Endodermal cell (in vitro differentiated cells): ENCODE data around the gene INO80E. TPM values are rescaled to one million over a fixed set of nuclear protein-coding genes. Genes with fewer than 3 reads are reported as not detected.
"Not testable (repeated sequence)": the region's sequence is repeated elsewhere in the genome, so short reads cannot be mapped to it uniquely, and the experiment has no call there.

Source experiments
- DNase-seq: peaks from one replicate; pipeline ENCODE4 v3.0.0-alpha.2; 2017
- H3K27ac ChIP-seq: 2 replicates; pipeline ENCODE4 v1.5.1; 2013; ENCODE audit warnings: mild to moderate bottlenecking, low read depth, low read length, moderate library complexity
- H3K27me3 ChIP-seq: 2 replicates; pipeline ENCODE4 v1.6.1; 2013; ENCODE audit warnings: mild to moderate bottlenecking, low read length, moderate library complexity; ENCODE audit not compliant: insufficient read depth, control insufficient read depth, poor library complexity, severe bottlenecking
- H3K36me3 ChIP-seq: 2 replicates; pipeline ENCODE4 v1.7.0; 2013; ENCODE audit warnings: mild to moderate bottlenecking, low read length, moderate library complexity; ENCODE audit not compliant: control insufficient read depth, insufficient read depth
- H3K4me1 ChIP-seq: one replicate; pipeline ENCODE4 v1.7.0; 2013; ENCODE audit warnings: low read length; ENCODE audit not compliant: control insufficient read depth, insufficient read depth
- H3K4me3 ChIP-seq: 2 replicates; pipeline ENCODE4 v1.5.1; 2013; ENCODE audit warnings: mild to moderate bottlenecking, low read length, moderate library complexity
- H3K9ac ChIP-seq: 2 replicates; pipeline ENCODE4 v1.6.1; 2013; ENCODE audit warnings: mild to moderate bottlenecking, low read length, moderate library complexity; ENCODE audit not compliant: poor library complexity, severe bottlenecking; ENCODE audit errors: extremely low read depth
- H3K9me3 ChIP-seq: 2 replicates; pipeline ENCODE4 v1.6.1; 2013; ENCODE audit warnings: mild to moderate bottlenecking, low read length, moderate library complexity; ENCODE audit not compliant: control insufficient read depth
- H3K27ac Mint-ChIP-seq: 2 replicates; pipeline ENCODE4 v1.8.0; 2020; ENCODE audit warnings: mixed read lengths
- H3K27me3 Mint-ChIP-seq: 2 replicates; pipeline ENCODE4 v1.8.0; 2021; ENCODE audit warnings: mild to moderate bottlenecking, mixed read lengths; ENCODE audit not compliant: insufficient read depth
- H3K36me3 Mint-ChIP-seq: 2 replicates; pipeline ENCODE4 v1.8.0; 2020; ENCODE audit warnings: low read depth, mixed read lengths
- H3K4me1 Mint-ChIP-seq: 2 replicates; pipeline ENCODE4 v1.8.0; 2020; ENCODE audit warnings: mixed read lengths
- H3K4me3 Mint-ChIP-seq: 2 replicates; pipeline ENCODE4 v1.8.0; 2020; ENCODE audit warnings: mild to moderate bottlenecking, moderate library complexity, mixed read lengths
- H3K9me3 Mint-ChIP-seq: 2 replicates; pipeline ENCODE4 v1.8.0; 2020; ENCODE audit warnings: mild to moderate bottlenecking, mixed read lengths
- CTCF ChIP-seq: fragments of 200-600 bp; sonication (generic); conservative IDR thresholded peaks from 2 replicates; pipeline ENCODE4 v1.5.0; 2021; ENCODE audit warnings: antibody characterized with exemption, mild to moderate bottlenecking
- WGBS, 2 experiments: methylation state at CpG; one replicate each; pipeline versions ENCODE4 v1.1.5 to v1.1.7; 2013; ENCODE audit warnings: missing lambda C conversion rate in 2 of 2, mixed read lengths in 1 of 2; ENCODE audit not compliant: insufficient coverage in 1 of 2, insufficient read length in 1 of 2; 5-methylcytosine and 5-hydroxymethylcytosine counted together
- total RNA-seq, 2 donors: library from RNA; stranded (reverse); fragmentation: NEBNext Ultra II Directional in 1 of 2; extraction: Animal tissue kit (Norgen Biotek cat#: 25700) in 1 of 2; gene quantifications; 2 replicates in 1 of 2; 3 replicates in 1 of 2; pipeline ENCODE4 v1.2.1, GENCODE V29; 2021

Gene INO80E
- total RNA-seq, 2 donors from 2014 or later, result 77.4 to 80.1 TPM

- Histone ChIP-seq H3K27ac (no peak overlapping the region), H3K4me1 (no peaks in the 10 kb centered on the region), H3K36me3 (no peaks in the 10 kb centered on the region), H3K4me3 (no peak overlapping the region), H3K9ac (no peak overlapping the region), H3K9me3 (no peaks in the 10 kb centered on the region), H3K27me3 (peaks cover 7% of the 10 kb centered on the region)
- no peak for DNase-seq
- H3K4me3 Mint-ChIP-seq, result no peak overlapping the region
- no peak for TF ChIP-seq CTCF
- peaks cover 19% of the 10 kb centered on the region for H3K27me3 Mint-ChIP-seq
- H3K9me3 Mint-ChIP-seq, result no peaks in the 10 kb centered on the region
- H3K4me1 Mint-ChIP-seq, result peaks cover 4% of the 10 kb centered on the region
- no peaks in the 10 kb centered on the region for H3K36me3 Mint-ChIP-seq
- no peak overlapping the region for H3K27ac Mint-ChIP-seq
- WGBS, 2 experiments, result 82 to 88% methylated on average over 8 of the region's 8 CpGs
These were observed 20.7 kb downstream of the INO80E start for GRCh38 chr16:30016555-30017276.

- Mint-ChIP-seq H3K4me1 (no peaks in the 10 kb centered on the region), H3K4me3 (no peak overlapping the region), H3K27me3 (peaks cover 14% of the 10 kb centered on the region), H3K36me3 (no peaks in the 10 kb centered on the region), H3K9me3 (no peaks in the 10 kb centered on the region), H3K27ac (no peak overlapping the region)
- no peak for TF ChIP-seq CTCF
- no peaks in the 10 kb centered on the region for H3K4me1 ChIP-seq
- H3K9me3 ChIP-seq, result no peaks in the 10 kb centered on the region
- H3K27me3 ChIP-seq, result peaks cover 1% of the 10 kb centered on the region
- H3K4me3 ChIP-seq, result no peak overlapping the region
- no peak for DNase-seq
- WGBS, 2 experiments, result 91 to 100% methylated on average over 2 of the region's 2 CpGs
- H3K9ac ChIP-seq, result no peak overlapping the region
- H3K36me3 ChIP-seq, result no peaks in the 10 kb centered on the region
- H3K27ac ChIP-seq, result no peak overlapping the region
These were observed 21.2 kb downstream of the INO80E start for GRCh38 chr16:30017277-30017656.

- not testable (repeated sequence) for H3K27ac Mint-ChIP-seq, H3K9ac ChIP-seq, H3K4me3 Mint-ChIP-seq, DNase-seq, H3K27me3 Mint-ChIP-seq, H3K9me3 ChIP-seq, H3K36me3 ChIP-seq, H3K9me3 Mint-ChIP-seq, H3K27me3 ChIP-seq, H3K27ac ChIP-seq, H3K4me1 Mint-ChIP-seq, H3K36me3 Mint-ChIP-seq, H3K4me3 ChIP-seq, H3K4me1 ChIP-seq
- WGBS, 2 experiments, result 98 to 100% methylated on average over 1 to 2 of the region's 4 CpGs
These were observed 21.9 kb downstream of the INO80E start for GRCh38 chr16:30017937-30018336.

GRCh38 chr16:30018731-30019158, 22.7 kb downstream of the INO80E start:
- DNase-seq, result no peak
- Histone ChIP-seq H3K9me3 (no peaks in the 10 kb centered on the region), H3K27me3 (no peaks in the 10 kb centered on the region), H3K4me3 (no peak overlapping the region), H3K27ac (no peak overlapping the region), H3K36me3 (no peaks in the 10 kb centered on the region), H3K4me1 (no peaks in the 10 kb centered on the region), H3K9ac (no peak overlapping the region)
- 64 to 83% methylated on average over 2 to 4 of the region's 4 CpGs for WGBS, 2 experiments
- Mint-ChIP-seq H3K36me3 (no peaks in the 10 kb centered on the region), H3K4me3 (no peak overlapping the region), H3K27ac (no peak overlapping the region), H3K9me3 (no peaks in the 10 kb centered on the region), H3K27me3 (peaks cover 7% of the 10 kb centered on the region), H3K4me1 (no peaks in the 10 kb centered on the region)
- no peak for TF ChIP-seq CTCF
